Transverse colon (tissue), 4 donors: ENCODE results near the gene PUSL1.

Source experiments
- EP300 ChIP-seq: sonication (generic); formaldehyde crosslinking; IDR thresholded peaks from one replicate; pipeline ENCODE4 v1.6.1; 2017; ENCODE audit warnings: antibody characterized with exemption, low read depth
- POLR2A ChIP-seq: fragments of 450-650 bp; IDR thresholded peaks from one replicate; pipeline ENCODE4 v1.6.1; 2016; ENCODE audit warnings: antibody characterized with exemption, mild to moderate bottlenecking, moderate library complexity
- POLR2AphosphoS5 ChIP-seq, 3 donors: sonication (generic); formaldehyde crosslinking; IDR thresholded peaks; one replicate each; pipeline ENCODE4 v1.6.1; 2016; ENCODE audit warnings: antibody characterized with exemption in 3 of 3
- TF ChIP-seq, protein P1 (sequence below), 5 experiments: fragments of 200-600 bp in 3 of 5; fragments of 450-650 bp in 2 of 5; sonication (generic) in 3 of 5; IDR thresholded peaks; 1 replicate in 2 of 5; 2 replicates in 3 of 5; pipeline ENCODE4 v1.5.1; 2016 to 2017; ENCODE audit warnings: antibody characterized with exemption in 5 of 5, inconsistent platforms in 3 of 5, mild to moderate bottlenecking in 2 of 5, moderate library complexity in 1 of 5

DNA sequence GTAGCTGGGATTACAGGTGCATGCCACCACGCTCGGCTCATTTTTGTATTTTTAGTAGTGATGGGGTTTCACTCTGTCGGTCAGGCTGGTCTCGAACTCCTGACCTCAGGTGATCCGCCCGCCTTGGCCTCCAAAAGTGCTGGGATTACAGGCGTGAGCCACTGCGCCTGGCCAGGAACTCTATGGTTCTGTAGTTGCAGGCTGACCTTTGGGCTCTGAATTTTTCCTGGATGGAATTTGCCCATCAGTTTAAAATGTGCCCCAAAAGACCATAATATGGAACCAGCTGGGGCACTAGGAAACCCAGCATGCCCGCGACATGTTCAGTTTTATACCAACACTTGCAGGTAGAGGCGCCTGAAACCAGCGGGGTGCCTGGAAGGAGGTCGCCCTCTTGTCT, 29.8 kb upstream of the PUSL1 start:
- no peak for TF ChIP-seq POLR2AphosphoS5 (IDR thresholded peaks at IDR 0.05)
- TF ChIP-seq, protein P1, sequence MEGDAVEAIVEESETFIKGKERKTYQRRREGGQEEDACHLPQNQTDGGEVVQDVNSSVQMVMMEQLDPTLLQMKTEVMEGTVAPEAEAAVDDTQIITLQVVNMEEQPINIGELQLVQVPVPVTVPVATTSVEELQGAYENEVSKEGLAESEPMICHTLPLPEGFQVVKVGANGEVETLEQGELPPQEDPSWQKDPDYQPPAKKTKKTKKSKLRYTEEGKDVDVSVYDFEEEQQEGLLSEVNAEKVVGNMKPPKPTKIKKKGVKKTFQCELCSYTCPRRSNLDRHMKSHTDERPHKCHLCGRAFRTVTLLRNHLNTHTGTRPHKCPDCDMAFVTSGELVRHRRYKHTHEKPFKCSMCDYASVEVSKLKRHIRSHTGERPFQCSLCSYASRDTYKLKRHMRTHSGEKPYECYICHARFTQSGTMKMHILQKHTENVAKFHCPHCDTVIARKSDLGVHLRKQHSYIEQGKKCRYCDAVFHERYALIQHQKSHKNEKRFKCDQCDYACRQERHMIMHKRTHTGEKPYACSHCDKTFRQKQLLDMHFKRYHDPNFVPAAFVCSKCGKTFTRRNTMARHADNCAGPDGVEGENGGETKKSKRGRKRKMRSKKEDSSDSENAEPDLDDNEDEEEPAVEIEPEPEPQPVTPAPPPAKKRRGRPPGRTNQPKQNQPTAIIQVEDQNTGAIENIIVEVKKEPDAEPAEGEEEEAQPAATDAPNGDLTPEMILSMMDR (IDR thresholded peaks at IDR 0.05), result no peak
- TF ChIP-seq EP300, result no peak
- TF ChIP-seq POLR2A, result no peak
